ENCODE results near the gene CUX1. TPM values are rescaled to one million over a fixed set of nuclear protein-coding genes. Genes with fewer than 3 reads are reported as not detected.

The CUX1 gene
- total RNA-seq, 1 experiment from 2014 or later: 116 TPM

GRCh38 chr7:102004229-102004628 is 186.8 kb downstream of the CUX1 start:
- Mint-ChIP-seq H3K27me3 (ENCODE audit: insufficient read depth, unreplicated experiment) (no peaks in the 10 kb centered on the region), H3K36me3 (ENCODE audit: insufficient read depth, unreplicated experiment) (peaks cover 46% of the 10 kb centered on the region), H3K4me3 (ENCODE audit: unreplicated experiment) (no peak overlapping the region), H3K27ac (ENCODE audit: unreplicated experiment) (peak overlapping the region; percentile 84), H3K9me3 (ENCODE audit: unreplicated experiment) (no peaks in the 10 kb centered on the region), H3K4me1 (ENCODE audit: low read depth, unreplicated experiment) (peaks cover 34% of the 10 kb centered on the region)
- Histone ChIP-seq H3K36me3 (ENCODE audit: control insufficient read depth, insufficient read depth, low read length) (no peaks in the 10 kb centered on the region), H3K4me1 (peaks cover 60% of the 10 kb centered on the region), H3K9me3 (no peaks in the 10 kb centered on the region), H3K4me3 (ENCODE audit: low read depth, low read length) (no peak overlapping the region), H3K27me3 (replicated peaks; ENCODE audit: control insufficient read depth, insufficient read depth, low read length) (no peaks in the 10 kb centered on the region)
- TF ChIP-seq, protein P1, sequence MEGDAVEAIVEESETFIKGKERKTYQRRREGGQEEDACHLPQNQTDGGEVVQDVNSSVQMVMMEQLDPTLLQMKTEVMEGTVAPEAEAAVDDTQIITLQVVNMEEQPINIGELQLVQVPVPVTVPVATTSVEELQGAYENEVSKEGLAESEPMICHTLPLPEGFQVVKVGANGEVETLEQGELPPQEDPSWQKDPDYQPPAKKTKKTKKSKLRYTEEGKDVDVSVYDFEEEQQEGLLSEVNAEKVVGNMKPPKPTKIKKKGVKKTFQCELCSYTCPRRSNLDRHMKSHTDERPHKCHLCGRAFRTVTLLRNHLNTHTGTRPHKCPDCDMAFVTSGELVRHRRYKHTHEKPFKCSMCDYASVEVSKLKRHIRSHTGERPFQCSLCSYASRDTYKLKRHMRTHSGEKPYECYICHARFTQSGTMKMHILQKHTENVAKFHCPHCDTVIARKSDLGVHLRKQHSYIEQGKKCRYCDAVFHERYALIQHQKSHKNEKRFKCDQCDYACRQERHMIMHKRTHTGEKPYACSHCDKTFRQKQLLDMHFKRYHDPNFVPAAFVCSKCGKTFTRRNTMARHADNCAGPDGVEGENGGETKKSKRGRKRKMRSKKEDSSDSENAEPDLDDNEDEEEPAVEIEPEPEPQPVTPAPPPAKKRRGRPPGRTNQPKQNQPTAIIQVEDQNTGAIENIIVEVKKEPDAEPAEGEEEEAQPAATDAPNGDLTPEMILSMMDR (IDR thresholded peaks at IDR 0.05; ENCODE audit: insufficient read depth in 1 of 2, low read depth in 1 of 2, low read length in 1 of 2, severe bottlenecking in 1 of 2, unreplicated experiment in 1 of 2): no peak
- peak in 1 of 2 experiments; percentile 36 for DNase-seq
- ChIA-PET POLR2A (no interaction called here), CTCF (no interaction called here)
- no TSS peak for BruUV-seq (replicated peaks)
- intact Hi-C loops (cut with micrococcal nuclease; ENCODE audit: unreplicated experiment): no loop called here

DNA sequence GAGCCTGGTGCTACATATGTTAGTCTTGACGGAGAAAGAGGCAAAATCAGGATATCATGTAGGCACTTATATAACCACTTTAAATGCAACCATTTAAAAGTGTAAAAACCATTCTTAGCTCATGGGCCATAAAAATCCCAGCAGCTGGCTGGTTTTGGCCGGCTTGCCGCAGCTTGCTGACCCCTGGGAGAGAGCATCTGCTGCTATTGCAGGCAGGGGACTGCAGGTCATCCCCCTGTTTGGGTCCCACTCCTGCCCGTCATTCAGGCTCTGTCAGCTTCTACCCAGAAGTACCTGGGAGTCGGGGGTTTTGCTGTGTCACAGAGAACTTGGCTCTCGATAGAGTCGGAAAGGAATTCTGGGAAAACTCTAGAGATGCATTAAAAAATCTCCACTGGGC is 187.4 kb downstream of the CUX1 start:
- Mint-ChIP-seq H3K36me3 (ENCODE audit: insufficient read depth, unreplicated experiment) (peaks cover 52% of the 10 kb centered on the region), H3K9me3 (ENCODE audit: unreplicated experiment) (no peaks in the 10 kb centered on the region), H3K4me3 (ENCODE audit: unreplicated experiment) (no peak overlapping the region), H3K4me1 (ENCODE audit: low read depth, unreplicated experiment) (peaks cover 40% of the 10 kb centered on the region), H3K27ac (ENCODE audit: unreplicated experiment) (peak overlapping the region; percentile 84), H3K27me3 (ENCODE audit: insufficient read depth, unreplicated experiment) (no peaks in the 10 kb centered on the region)
- Histone ChIP-seq H3K4me1 (peaks cover 66% of the 10 kb centered on the region), H3K36me3 (ENCODE audit: control insufficient read depth, insufficient read depth, low read length) (no peaks in the 10 kb centered on the region), H3K27me3 (replicated peaks; ENCODE audit: control insufficient read depth, insufficient read depth, low read length) (no peaks in the 10 kb centered on the region), H3K4me3 (ENCODE audit: low read depth, low read length) (no peak overlapping the region), H3K9me3 (no peaks in the 10 kb centered on the region)
- CTCF ChIA-PET: no interaction called here
- intact Hi-C loops (cut with micrococcal nuclease; ENCODE audit: unreplicated experiment): no loop called here
- no peak for DNase-seq
- BruUV-seq (replicated peaks): no TSS peak
- POLR2A ChIA-PET: interaction anchor here (0.5 kb wide), 1 partner anchor 137 kb away, joined by 4 read pairs; no protein-coding TSS in a partner anchor
- TF ChIP-seq, protein P1 (IDR thresholded peaks at IDR 0.05; ENCODE audit: insufficient read depth in 1 of 2, low read depth in 1 of 2, low read length in 1 of 2, severe bottlenecking in 1 of 2, unreplicated experiment in 1 of 2): no peak

DNA sequence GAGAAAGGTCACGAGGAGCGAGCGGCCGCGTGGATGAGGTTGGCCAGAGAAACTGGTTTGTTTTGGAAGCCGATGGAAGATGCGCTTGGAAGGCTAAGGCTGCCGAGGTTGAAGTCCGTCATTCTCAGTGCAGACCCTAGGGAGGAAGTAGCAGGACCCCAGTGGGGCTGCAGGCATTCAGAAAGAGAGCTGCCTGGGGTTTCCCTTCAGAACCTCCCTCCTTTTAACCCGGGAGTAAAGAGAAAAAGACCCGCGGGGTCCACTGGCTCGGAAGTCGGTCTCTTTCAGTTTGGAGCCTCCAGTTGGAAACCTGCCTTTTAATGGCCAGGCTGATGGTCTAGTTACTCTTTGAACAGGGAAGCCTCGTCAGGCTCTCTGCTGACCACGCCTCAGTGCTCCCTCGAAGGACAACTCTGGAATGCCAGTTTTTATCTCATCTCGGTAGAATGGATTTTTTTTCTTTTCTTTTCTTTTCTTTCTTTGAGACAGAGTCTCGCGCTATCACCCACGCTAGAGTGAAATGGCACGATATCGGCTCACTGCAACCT is 188.6 kb downstream of the CUX1 start:
- intact Hi-C loops (cut with micrococcal nuclease; ENCODE audit: unreplicated experiment): no loop called here
- BruUV-seq (replicated peaks): no TSS peak
- Mint-ChIP-seq H3K9me3 (ENCODE audit: unreplicated experiment) (no peaks in the 10 kb centered on the region), H3K36me3 (ENCODE audit: insufficient read depth, unreplicated experiment) (peaks cover 60% of the 10 kb centered on the region), H3K27ac (ENCODE audit: unreplicated experiment) (peak overlapping the region; percentile 49), H3K4me1 (ENCODE audit: low read depth, unreplicated experiment) (peaks cover 47% of the 10 kb centered on the region), H3K27me3 (ENCODE audit: insufficient read depth, unreplicated experiment) (no peaks in the 10 kb centered on the region), H3K4me3 (ENCODE audit: unreplicated experiment) (no peak overlapping the region)
- H3K27me3 ChIP-seq (replicated peaks; ENCODE audit: control insufficient read depth, insufficient read depth, low read length): no peaks in the 10 kb centered on the region
- H3K9me3 ChIP-seq: no peaks in the 10 kb centered on the region
- ChIA-PET POLR2A (no interaction called here), CTCF (no interaction called here)
- peaks cover 78% of the 10 kb centered on the region for H3K4me1 ChIP-seq
- no peak overlapping the region for H3K4me3 ChIP-seq (ENCODE audit: low read depth, low read length)
- DNase-seq: no peak
- TF ChIP-seq, protein P1 (IDR thresholded peaks at IDR 0.05; ENCODE audit: insufficient read depth in 1 of 2, low read depth in 1 of 2, low read length in 1 of 2, severe bottlenecking in 1 of 2, unreplicated experiment in 1 of 2): no peak
- H3K36me3 ChIP-seq (ENCODE audit: control insufficient read depth, insufficient read depth, low read length): no peaks in the 10 kb centered on the region

Data from Caco-2 (cell line).